PC-3 (cell line): Measurements from ENCODE around the gene TFF3. TPM values are rescaled to one million over a fixed set of nuclear protein-coding genes. Genes with fewer than 3 reads are reported as not detected.

ENCODE experiments used
- ATAC-seq: fragments of 200-7000 bp; cut with Tn5 transposase; 2 replicates; pipeline ENCODE4 v1.9.1; 2020; ENCODE audit warnings: mild to moderate bottlenecking, moderate library complexity
- BruUV-seq: library from RNA; stranded (reverse); fragments of 400-500 nt; replicated peaks from 2 replicates; lab custom pipeline; 2021; lab: Mats Ljungman, UMichigan
- CTCF ChIA-PET: fragments of 300-600 bp; sonication (Branson Sonifier 250); formaldehyde crosslinking; loops from one replicate; lab custom pipeline; 2022; ENCODE audit warnings: antibody characterized with exemption; lab: Charles Lee
- POLR2A ChIA-PET: fragments of 300-600 bp; sonication (Branson Sonifier 250); formaldehyde crosslinking; loops from one replicate; lab custom pipeline; 2022; ENCODE audit warnings: antibody characterized with exemption; ENCODE audit not compliant: unreplicated experiment; lab: Charles Lee
- DNase-seq: peaks from one replicate; pipeline ENCODE4 v3.0.0-alpha.2; 2015
- H2AFZ ChIP-seq: fragments of 300-600 bp; sonication (generic); 2 replicates; pipeline ENCODE4 v1.6.0; 2016; ENCODE audit warnings: antibody characterized with exemption, low read length
- H3F3A ChIP-seq: fragments of 300-600 bp; sonication (generic); one replicate; pipeline ENCODE4 v1.6.0; 2017; ENCODE audit warnings: antibody characterized with exemption, low read length, control low read depth, mild to moderate bottlenecking; ENCODE audit not compliant: unreplicated experiment
- H3K27ac ChIP-seq: fragments of 300-600 bp; sonication (generic); 2 replicates; pipeline ENCODE4 v1.5.1; 2016; ENCODE audit warnings: mild to moderate bottlenecking, low read length
- H3K27me3 ChIP-seq: fragments of 300-600 bp; sonication (generic); 2 replicates; pipeline ENCODE4 v1.6.1; 2016; ENCODE audit warnings: low read length, mixed read lengths
- H3K36me3 ChIP-seq: fragments of 300-600 bp; sonication (generic); 2 replicates; pipeline ENCODE4 v1.6.1; 2016; ENCODE audit warnings: low read depth, mixed run types, low read length, mixed read lengths
- H3K4me1 ChIP-seq: fragments of 300-600 bp; sonication (generic); 2 replicates; pipeline ENCODE4 v1.5.1; 2016; ENCODE audit warnings: low read length; ENCODE audit not compliant: insufficient read depth
- H3K4me2 ChIP-seq: fragments of 300-600 bp; sonication (generic); 2 replicates; pipeline ENCODE4 v1.6.0; 2016; ENCODE audit warnings: low read length
- H3K4me3 ChIP-seq: fragments of 300-600 bp; sonication (generic); 2 replicates; pipeline ENCODE4 v1.5.1; 2016; ENCODE audit warnings: mild to moderate bottlenecking, low read length, mixed read lengths
- H3K79me2 ChIP-seq: fragments of 300-600 bp; sonication (generic); 2 replicates; pipeline ENCODE4 v1.6.1; 2017; ENCODE audit warnings: low read length, mixed read lengths
- H3K9ac ChIP-seq: fragments of 300-600 bp; sonication (generic); 2 replicates; pipeline ENCODE4 v1.6.0; 2016; ENCODE audit warnings: mild to moderate bottlenecking, low read length
- H3K9me2 ChIP-seq: fragments of 300-600 bp; sonication (generic); replicated peaks from 2 replicates; pipeline ENCODE4 v1.6.1; 2016; ENCODE audit warnings: mixed run types, low read length, mixed read lengths
- H3K9me3 ChIP-seq: fragments of 300-600 bp; sonication (generic); 2 replicates; pipeline ENCODE4 v1.6.1; 2016; ENCODE audit warnings: low read length, mixed read lengths
- H4K20me1 ChIP-seq: fragments of 300-600 bp; sonication (generic); 2 replicates; pipeline ENCODE4 v1.6.1; 2016; ENCODE audit warnings: low read length, mixed read lengths
- EZH2 ChIP-seq: fragments of 300-600 bp; sonication (generic); IDR thresholded peaks from one replicate; pipeline ENCODE4 v1.6.1; 2017; ENCODE audit warnings: antibody characterized with exemption, mild to moderate bottlenecking, low read length; ENCODE audit not compliant: unreplicated experiment
- EZH2phosphoT487 ChIP-seq: fragments of 300-600 bp; sonication (generic); IDR thresholded peaks from 2 replicates; pipeline ENCODE4 v1.6.1; 2018; ENCODE audit warnings: mild to moderate bottlenecking, antibody characterized with exemption, low read length, borderline replicate concordance
- intact Hi-C: fragments of 100-400 bp; cut with micrococcal nuclease; formaldehyde crosslinking; loops from 2 replicates; pipeline ENCODE4 v1.9.0; 2023
- total RNA-seq: library from RNA; depleted of rRNA; stranded (reverse); fragments of >200 nt; gene quantifications from 2 replicates; pipeline ENCODE4 v1.2.3, GENCODE V29; 2014
- TF ChIP-seq, protein P1 (sequence below): fragments of 300-600 bp; sonication (generic); conservative IDR thresholded peaks from 2 replicates; pipeline ENCODE4 v1.5.1; 2017; ENCODE audit warnings: antibody characterized with exemption, low read depth, mild to moderate bottlenecking, low read length

The TFF3 gene
- total RNA-seq, 1 experiment from 2014 or later = 2.8 TPM

DNA sequence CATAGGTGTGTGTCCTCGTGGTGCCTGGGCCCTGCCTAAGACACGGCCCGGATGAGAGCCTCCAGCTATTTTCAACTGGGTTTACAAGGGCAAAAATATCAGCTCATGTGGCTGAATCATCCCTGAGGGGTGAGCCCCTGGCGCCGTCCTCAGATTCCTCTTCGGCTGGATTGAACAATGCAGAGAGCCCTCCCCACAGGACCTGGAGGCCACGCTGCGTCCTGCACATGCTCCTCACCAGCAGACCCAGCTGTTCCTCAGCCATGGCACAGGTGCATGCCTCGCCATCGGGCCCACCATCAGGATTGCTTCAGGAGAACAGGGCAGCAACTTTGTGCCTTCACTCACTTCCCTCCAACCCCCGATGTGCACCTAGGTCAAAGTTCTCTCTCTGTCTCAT lies 35.3 kb downstream of the TFF3 start:
- no peak overlapping the region for H2AFZ ChIP-seq
- no peaks in the 10 kb centered on the region for H3K27me3 ChIP-seq
- H3K9ac ChIP-seq = no peak overlapping the region
- ChIA-PET POLR2A (no interaction called here), CTCF (no interaction called here)
- no peak overlapping the region for H3K4me3 ChIP-seq
- no peak overlapping the region for H3K4me2 ChIP-seq
- no peaks in the 10 kb centered on the region for H4K20me1 ChIP-seq
- H3K9me3 ChIP-seq = no peaks in the 10 kb centered on the region
- H3K27ac ChIP-seq = no peak overlapping the region
- TF ChIP-seq EZH2 = no peak
- no peak for TF ChIP-seq EZH2phosphoT487
- TF ChIP-seq, protein P1, sequence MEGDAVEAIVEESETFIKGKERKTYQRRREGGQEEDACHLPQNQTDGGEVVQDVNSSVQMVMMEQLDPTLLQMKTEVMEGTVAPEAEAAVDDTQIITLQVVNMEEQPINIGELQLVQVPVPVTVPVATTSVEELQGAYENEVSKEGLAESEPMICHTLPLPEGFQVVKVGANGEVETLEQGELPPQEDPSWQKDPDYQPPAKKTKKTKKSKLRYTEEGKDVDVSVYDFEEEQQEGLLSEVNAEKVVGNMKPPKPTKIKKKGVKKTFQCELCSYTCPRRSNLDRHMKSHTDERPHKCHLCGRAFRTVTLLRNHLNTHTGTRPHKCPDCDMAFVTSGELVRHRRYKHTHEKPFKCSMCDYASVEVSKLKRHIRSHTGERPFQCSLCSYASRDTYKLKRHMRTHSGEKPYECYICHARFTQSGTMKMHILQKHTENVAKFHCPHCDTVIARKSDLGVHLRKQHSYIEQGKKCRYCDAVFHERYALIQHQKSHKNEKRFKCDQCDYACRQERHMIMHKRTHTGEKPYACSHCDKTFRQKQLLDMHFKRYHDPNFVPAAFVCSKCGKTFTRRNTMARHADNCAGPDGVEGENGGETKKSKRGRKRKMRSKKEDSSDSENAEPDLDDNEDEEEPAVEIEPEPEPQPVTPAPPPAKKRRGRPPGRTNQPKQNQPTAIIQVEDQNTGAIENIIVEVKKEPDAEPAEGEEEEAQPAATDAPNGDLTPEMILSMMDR = no peak
- DNase-seq (no peak), ATAC-seq (no peak)
- no peaks in the 10 kb centered on the region for H3F3A ChIP-seq
- intact Hi-C loops = no loop called here
- no peaks in the 10 kb centered on the region for H3K9me2 ChIP-seq
- H3K36me3 ChIP-seq = no peaks in the 10 kb centered on the region
- BruUV-seq = no TSS peak
- H3K79me2 ChIP-seq = no peaks in the 10 kb centered on the region
- H3K4me1 ChIP-seq = no peaks in the 10 kb centered on the region

DNA sequence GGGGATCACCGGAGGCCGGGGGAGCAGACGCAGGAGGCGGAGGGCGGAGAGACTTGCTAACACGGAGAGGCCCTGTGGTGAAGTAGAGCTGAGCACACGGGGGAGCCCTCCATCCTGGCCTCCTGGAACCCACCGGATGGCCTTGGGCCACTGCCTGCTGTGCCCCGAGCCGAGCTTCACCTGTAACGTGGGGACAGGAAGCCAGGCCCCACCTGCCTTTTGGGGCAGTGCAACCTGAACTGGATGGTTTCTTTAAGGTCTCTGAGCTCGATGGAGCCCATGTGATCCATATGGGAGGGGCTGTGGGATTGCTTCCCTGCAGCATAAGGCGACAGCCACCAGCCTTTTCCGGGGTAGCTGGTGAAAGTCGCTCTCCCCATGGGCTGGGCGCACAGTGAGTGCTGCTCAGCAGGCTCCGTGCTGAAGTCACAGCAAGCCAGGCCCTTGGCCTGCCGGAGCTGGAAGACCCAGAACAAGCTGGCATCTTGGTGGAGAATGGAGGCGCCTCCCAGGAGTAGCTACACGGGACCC lies 35.8 kb downstream of the TFF3 start:
- H3K9me3 ChIP-seq = no peaks in the 10 kb centered on the region
- BruUV-seq = no TSS peak
- no peak overlapping the region for H2AFZ ChIP-seq
- CTCF ChIA-PET = no interaction called here
- H3K4me3 ChIP-seq = no peak overlapping the region
- H3K27ac ChIP-seq = no peak overlapping the region
- DNase-seq = no peak
- H3K36me3 ChIP-seq = no peaks in the 10 kb centered on the region
- H3K4me2 ChIP-seq = no peak overlapping the region
- ATAC-seq = no peak
- intact Hi-C loops = no loop called here
- no peak overlapping the region for H3K9ac ChIP-seq
- POLR2A ChIA-PET = no interaction called here
- H3K4me1 ChIP-seq = no peaks in the 10 kb centered on the region
- no peaks in the 10 kb centered on the region for H3K9me2 ChIP-seq
- no peaks in the 10 kb centered on the region for H4K20me1 ChIP-seq
- H3K79me2 ChIP-seq = no peaks in the 10 kb centered on the region
- H3K27me3 ChIP-seq = no peaks in the 10 kb centered on the region
- TF ChIP-seq, protein P1 = no peak
- TF ChIP-seq EZH2phosphoT487 (no peak), EZH2 (no peak)
- H3F3A ChIP-seq = no peaks in the 10 kb centered on the region

GRCh38 chr21:42278451-42279149 lies 36.6 kb downstream of the TFF3 start:
- H2AFZ ChIP-seq = no peak overlapping the region
- H3K4me2 ChIP-seq = no peak overlapping the region
- intact Hi-C loops = no loop called here
- POLR2A ChIA-PET = no interaction called here
- no peaks in the 10 kb centered on the region for H3K36me3 ChIP-seq
- H3K27me3 ChIP-seq = no peaks in the 10 kb centered on the region
- H3F3A ChIP-seq = no peaks in the 10 kb centered on the region
- H3K4me3 ChIP-seq = no peak overlapping the region
- no peak overlapping the region for H3K9ac ChIP-seq
- H3K9me2 ChIP-seq = no peaks in the 10 kb centered on the region
- no peaks in the 10 kb centered on the region for H4K20me1 ChIP-seq
- BruUV-seq = no TSS peak
- DNase-seq (no peak), ATAC-seq (no peak)
- H3K4me1 ChIP-seq = no peaks in the 10 kb centered on the region
- CTCF ChIA-PET = no interaction called here
- no peaks in the 10 kb centered on the region for H3K79me2 ChIP-seq
- TF ChIP-seq EZH2phosphoT487 (no peak), EZH2 (no peak)
- TF ChIP-seq, protein P1 = no peak
- H3K9me3 ChIP-seq = no peaks in the 10 kb centered on the region
- no peak overlapping the region for H3K27ac ChIP-seq
